Measurements from ENCODE around the gene GALT.

The GALT gene

DNA sequence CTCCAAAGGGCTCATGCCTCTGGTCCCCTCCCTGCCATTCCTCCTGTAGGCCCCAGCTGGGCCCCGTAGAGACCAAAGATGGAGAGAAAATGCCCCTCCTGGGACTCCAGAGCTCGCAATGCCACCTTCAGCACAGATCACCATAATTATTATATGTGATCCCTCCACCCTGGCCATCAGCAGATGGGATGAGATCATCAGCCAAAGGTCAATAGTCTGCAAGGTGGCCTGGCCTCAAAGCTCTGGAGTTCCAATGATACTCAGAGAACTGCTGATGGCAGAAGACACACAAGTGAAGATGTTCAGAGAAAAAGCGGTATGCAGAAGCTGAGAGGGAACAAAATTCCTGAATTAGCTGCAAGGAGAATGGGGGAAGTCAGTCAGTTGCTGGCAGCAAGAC, 39.6 kb upstream of the GALT start:
- H3K4me3 ChIP-seq (ENCODE audit: low read depth, low read length), result no peak overlapping the region
- DNase-seq (ENCODE audit: low read depth), result no peak

DNA sequence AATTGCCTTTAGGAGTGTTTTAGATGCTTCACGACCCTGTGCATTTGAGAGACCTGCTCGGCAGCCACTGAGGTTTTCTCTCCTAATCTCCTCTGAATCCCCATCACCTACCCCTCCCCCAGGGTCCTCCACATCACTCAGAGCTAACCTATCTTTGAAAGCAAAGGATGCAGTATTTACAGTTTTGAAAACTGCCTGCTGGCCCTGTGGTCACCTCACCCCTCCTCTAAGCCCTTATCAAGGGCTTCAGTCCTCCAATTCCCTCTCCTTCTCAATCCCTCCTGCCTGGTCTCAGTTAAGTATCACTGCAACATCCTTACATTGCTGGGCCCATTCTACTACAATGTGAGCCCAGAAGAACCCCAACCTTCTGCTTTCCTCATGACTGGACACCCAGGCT, 39.1 kb upstream of the GALT start:
- H3K4me3 ChIP-seq (ENCODE audit: low read depth, low read length), result no peak overlapping the region
- no peak for TF ChIP-seq CTCF (IDR thresholded peaks at IDR 0.05; ENCODE audit: insufficient read depth, low read depth, low read length, missing control alignments)
- no peak for DNase-seq (ENCODE audit: low read depth)

More for the DNA sequence above, 39.6 kb upstream of the GALT start:
- no peak for TF ChIP-seq CTCF (IDR thresholded peaks at IDR 0.05; ENCODE audit: insufficient read depth, low read depth, low read length, missing control alignments)

DNA sequence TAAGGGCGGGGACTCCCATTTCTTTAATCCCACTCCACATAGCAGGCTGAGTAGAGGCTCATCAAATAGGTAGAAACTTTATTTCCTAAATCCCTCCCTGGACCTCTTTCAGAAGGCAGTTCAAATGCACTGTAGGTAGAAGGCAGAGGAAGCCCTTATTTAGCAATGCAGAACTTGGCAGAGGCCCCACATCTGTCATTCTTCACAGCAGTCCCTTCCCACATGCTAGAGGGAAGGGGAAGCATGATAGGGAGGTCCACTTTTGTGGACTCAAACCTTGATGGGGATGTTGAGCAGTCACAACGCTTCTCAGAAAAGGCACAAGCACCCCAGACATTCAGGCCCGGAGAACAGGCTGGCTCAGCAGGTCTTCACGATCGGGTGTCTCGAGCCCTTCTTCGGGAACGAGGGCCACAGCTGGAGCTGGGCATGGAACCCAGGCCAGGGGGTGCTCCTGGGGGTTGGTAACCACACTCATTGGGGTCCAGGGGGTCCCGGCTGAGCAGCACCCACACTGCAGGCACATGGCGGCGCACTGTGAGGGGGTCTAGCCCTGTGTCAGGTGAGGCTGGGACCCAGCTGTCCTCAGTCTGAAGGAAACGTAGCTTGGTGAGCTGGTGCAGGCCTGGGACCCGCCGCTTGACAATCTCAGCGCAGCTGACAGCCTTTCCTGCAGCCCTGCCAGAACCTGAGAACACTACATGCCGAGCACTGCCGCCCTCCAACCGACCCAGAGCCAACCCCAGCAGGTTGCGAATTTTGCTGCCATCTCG, 35.9 kb upstream of the GALT start:
- no peak for DNase-seq (ENCODE audit: low read depth)
- peak overlapping the region; percentile 99 for H3K4me3 ChIP-seq (ENCODE audit: low read depth, low read length)
- no peak for TF ChIP-seq CTCF (IDR thresholded peaks at IDR 0.05; ENCODE audit: insufficient read depth, low read depth, low read length, missing control alignments)

DNA sequence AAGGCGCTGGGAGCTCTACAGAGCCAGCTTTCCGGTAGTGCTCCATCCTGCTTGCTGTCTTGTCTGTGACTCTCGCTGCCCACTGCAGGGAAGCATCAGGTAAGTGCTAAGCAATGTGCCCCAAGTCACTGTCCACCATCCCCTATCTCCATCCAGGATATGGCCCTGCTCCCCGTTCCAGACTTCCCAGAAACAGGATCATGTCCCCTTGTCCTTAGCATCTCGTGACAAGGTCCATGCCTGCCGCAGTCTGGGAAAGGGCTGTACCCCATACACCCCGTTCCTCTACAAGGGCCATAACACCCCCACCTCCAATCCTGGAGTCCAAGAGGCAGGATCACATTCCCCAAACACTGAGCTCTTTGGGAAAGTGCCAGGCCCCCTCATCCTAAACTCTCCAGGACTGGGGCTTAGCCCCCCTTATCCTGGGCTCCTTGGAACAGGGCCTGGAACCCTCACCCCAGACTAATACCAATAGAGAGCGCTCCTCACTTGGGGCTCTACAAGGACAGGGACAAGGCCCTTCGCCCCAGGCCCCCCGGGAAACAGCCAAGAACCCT, 35.1 kb upstream of the GALT start:
- no peak for TF ChIP-seq CTCF (IDR thresholded peaks at IDR 0.05; ENCODE audit: insufficient read depth, low read depth, low read length, missing control alignments)
- no peak for DNase-seq (ENCODE audit: low read depth)
- H3K4me3 ChIP-seq (ENCODE audit: low read depth, low read length), result peak overlapping the region; percentile 99

DNA sequence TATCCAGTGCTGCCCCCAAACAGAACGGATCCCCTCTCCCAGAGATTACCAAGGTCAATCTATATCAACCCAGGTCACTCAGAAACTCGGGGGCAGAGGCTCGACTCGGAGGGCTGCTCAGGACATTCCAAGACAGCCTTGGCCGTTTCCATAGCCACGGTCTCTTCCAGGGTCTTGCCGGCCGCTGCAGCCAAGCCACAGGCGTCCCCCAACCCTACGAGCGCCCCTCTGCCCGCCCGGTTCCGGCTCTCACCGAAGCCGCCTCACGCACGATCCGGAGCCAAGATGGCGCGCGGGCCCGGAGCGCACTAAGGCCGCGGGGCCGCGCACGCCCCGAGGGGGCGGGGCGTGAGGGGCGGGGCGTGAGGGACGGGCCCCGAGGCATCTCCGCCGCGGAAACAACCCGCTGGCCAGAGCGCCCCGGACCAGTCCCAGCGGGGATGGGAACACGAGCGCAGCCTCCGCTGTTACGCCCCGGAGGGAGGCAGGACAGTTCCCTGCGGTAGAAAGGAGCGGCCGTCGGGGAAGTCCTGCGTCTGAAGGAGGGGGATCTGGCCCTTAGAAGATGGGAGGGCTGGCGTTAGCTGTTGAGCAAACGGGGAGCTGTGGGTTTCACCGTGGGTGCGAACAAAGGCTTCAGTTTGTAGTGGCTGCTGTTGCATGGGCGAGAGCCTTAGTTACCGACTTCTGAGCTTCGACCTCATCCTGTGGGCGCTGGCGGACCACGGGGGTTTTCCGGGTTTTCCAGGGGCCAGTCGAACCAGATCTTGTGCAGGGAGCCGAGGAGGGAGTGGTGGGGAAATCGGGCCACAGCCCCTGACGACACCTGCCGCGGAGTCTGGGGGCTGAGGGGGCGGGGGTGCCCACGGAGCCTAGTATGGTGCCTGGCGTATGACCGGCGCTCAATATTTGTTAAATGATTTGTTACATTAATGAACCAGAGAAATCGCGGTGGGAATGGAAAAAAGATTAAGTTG, 34.4 kb upstream of the GALT start, which contains the start of gene RPP25L:
TSS of gene RPP25L (minus strand) at position 287 of the 977 bp plus-strand sequence. CDS start 801 bp downstream, outside the sequence.
- no peak for TF ChIP-seq CTCF (IDR thresholded peaks at IDR 0.05; ENCODE audit: insufficient read depth, low read depth, low read length, missing control alignments)
- peak within 1 kb of the TSS; percentile 99 for H3K4me3 ChIP-seq (ENCODE audit: low read depth, low read length)
- DNase-seq (ENCODE audit: low read depth), result peak; percentile 90

- DNase-seq (ENCODE audit: low read depth), result peak; percentile 79
- TF ChIP-seq CTCF (IDR thresholded peaks at IDR 0.05; ENCODE audit: insufficient read depth, low read depth, low read length, missing control alignments), result peak; percentile 77
- H3K4me3 ChIP-seq (ENCODE audit: low read depth, low read length), result peak overlapping the region; percentile 99
Observed at GRCh38 chr9:34612788-34613390, 33.6 kb upstream of the GALT start.
